Endometrial microvascular endothelial cells (primary cell): Measurements from ENCODE around the gene RPS6KC1. TPM values are rescaled to one million over a fixed set of nuclear protein-coding genes. Genes with fewer than 3 reads are reported as not detected.
"Not testable (repeated sequence)": the region's sequence is repeated elsewhere in the genome, so short reads cannot be mapped to it uniquely, and the experiment has no call there.

Experiments
- in situ Hi-C: cut with HindIII; loops from 2 replicates; pipeline ENCODE4 v1.10.0; 2017; ENCODE audit warnings: low sequenced_read_pairs, low pct_unique_long_range_greater_than_20kb; ENCODE audit errors: inconsistent ontology term
- total RNA-seq: library from RNA; depleted of rRNA; stranded (reverse); fragments of >200 nt; gene quantifications from one replicate; pipeline ENCODE4 v1.2.3, GENCODE V29; 2015; ENCODE audit errors: inconsistent ontology term

The RPS6KC1 gene
- total RNA-seq, 1 donor from 2014 or later = 16.6 TPM

DNA sequence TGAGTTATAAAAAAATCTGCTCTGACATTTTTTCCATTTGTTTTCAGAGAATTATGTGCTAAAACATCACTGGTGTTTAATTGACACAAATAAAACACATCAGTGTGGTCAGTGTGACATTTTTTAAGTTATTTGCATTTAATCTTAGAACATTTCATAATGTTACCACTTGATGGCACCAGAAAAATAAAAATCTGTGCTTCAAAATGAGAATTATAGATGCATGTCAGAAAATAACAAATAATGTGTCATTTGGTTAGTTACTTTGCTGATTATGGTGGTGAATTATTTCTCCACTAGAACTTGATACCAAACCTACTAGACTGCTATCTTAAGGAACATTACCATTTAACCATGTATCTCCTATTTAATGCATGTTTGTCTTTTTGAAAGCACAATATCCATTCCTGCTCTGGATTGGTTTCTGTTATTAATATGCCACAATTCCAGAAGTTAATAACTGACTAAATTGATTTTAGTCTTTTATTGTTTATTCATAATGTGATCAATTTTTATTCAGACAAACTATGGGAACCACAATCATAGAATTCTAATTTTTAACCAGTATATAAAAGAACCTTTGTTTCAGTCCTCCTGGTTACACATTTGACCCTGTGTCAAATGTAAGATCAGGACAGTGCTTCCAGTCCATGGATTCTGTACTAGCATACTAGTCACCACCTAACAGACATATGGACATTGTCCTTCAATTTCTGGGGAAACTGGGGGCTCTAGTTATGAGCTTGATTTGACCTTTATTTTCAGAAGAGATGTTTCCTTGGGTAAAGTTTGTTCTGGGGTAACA, 81.0 kb downstream of the RPS6KC1 start:
- in situ Hi-C loops = no loop called here

- in situ Hi-C loops = no loop called here
Measured at GRCh38 chr1:213135572-213135971, 84.5 kb downstream of the RPS6KC1 start.

DNA sequence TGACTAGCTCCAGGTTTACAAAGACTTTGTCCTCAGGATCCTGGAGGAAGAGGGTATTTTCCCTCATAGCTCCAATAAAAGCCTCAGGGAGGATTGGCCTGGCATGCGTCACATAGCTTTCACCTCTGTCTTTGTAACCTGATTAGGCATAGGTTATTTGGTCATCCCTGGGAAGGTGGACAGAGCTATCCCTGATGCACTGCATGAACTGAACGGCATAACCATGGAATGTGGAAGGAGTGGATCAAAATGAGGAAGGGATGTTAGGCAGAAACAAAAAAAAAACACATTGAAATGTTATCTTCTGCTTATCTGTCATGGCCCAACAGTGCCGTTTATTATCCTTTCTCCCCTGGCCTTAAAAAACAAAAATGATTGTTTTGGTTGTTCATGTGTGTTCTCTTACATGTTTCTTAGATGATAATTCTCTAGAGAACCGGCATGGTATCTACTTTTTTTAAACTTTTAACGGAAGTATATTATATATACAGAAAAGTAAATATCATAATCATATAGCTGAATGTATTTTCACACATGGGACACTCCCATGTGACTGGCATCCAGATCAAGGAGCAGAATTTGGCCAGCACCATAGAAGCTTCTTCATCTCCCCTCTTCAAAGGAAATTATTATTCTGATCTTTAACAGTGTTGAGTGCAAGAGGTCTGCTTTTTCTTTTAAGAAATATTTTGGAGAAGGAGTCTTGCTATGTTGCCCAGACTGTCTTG, 85.3 kb downstream of the RPS6KC1 start:
- in situ Hi-C loops = no loop called here

DNA sequence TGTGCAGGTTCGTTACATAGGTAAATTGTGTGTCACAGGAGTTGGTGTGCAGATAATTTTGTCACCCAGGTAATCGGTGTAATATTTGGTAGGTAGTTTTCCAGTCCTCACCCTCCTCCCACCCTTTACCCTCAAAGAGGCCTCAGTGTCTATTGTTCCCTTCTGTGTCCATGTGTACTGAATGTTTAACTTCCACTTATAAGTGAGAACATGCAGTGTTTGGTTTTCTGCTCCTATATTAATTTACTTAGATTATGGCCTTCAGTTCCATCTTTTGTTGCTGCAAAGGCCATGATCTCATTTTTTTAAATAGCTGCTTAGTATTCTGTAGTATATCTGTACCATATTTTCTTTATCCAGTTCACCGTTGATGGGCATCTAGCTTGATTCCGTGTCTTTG, 87.3 kb downstream of the RPS6KC1 start:
- in situ Hi-C loops = no loop called here

DNA sequence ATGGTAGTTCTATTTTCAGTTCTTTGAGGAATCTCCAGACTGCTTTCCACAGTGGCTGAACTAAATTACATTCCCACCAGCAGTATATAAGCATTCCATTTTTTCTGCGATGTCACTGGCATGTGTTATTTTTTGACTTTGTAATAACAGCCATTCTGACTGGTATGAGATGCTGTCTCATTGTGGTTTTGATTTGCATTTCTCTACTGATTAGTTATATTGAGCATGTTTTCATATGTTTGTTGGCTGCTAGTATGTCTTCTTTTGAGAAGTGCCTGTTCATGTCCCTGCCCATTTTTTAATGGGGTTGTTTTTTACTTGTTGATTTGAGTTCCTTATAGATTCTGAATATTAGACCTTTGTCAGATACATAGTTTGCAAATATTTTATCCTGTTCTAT, 87.9 kb downstream of the RPS6KC1 start:
- in situ Hi-C loops = no loop called here

DNA sequence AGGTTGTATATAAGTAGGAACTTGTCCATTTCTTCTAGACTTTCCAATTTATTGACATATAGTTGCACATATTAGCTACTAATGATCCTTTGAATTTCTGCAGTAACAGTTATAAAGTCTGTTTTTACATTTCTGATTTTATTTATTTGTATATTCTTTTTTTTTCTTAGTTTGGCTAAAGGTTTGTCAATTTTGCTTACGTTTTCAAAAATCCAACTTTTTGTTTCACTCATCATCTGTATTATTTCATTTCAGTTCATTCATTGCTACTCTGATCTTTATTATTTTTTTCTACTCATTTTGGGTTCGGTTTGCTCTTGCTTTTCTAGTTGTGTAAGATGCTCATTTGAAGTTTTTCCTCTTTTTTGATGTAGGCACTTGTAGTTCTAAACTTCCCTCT, 97.9 kb downstream of the RPS6KC1 start:
- in situ Hi-C loops = no loop called here

DNA sequence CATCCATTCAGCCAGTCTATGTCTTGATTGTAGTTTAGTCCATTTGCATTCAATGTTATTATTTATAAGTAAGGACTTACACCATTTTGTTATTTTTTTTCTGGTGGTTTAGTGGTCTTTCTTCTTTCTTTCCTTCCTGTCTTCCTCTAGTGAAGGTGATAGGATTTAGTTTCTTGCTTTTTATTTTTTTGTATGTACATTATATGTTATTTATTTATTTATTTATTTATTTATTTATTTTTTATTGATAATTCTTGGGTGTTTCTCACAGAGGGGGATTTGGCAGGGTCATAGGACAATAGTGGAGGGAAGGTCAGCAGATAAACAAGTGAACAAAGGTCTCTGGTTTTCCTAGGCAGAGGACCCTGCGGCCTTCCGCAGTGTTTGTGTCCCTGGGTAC, 99.0 kb downstream of the RPS6KC1 start:
- in situ Hi-C loops = not testable (repeated sequence)

GRCh38 chr1:213154056-213154685, 103.1 kb downstream of the RPS6KC1 start:
- in situ Hi-C loops = no loop called here

DNA sequence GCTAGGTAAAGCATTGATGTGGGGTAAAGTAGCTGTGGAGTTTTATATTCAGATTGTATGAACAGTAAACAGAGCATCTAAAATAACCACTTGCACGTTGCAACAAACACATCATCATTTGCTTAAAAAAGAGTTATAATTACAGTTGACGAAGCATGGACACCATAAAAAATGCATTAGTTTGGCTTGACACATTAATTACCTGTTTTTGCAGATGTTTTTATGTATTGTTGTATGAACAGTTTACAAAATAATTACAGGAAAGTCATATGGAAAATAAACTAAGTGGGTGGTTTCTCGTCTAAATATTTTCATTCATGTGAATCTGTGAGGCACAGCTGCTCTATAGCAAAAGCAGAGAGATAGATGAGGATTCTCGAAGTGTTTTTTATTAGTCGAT, 108.3 kb downstream of the RPS6KC1 start:
- in situ Hi-C loops = no loop called here

DNA sequence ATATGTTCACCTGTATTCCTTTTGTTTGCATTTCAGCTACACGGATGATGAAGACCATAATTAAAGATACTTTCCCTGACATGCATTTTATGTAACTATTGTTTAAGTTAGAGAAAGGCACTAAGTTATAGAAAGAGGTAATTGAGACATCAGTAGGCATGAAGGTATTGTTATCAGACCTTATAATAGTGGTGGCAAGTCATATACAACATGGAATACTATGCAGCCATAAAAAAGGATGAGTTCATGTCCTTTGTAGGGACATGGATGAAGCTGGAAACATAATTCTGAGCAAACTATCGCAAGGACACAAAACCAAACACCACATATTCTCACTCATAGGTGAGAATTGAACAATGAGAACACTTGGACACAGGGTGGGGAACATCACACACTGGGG, 109.4 kb downstream of the RPS6KC1 start:
- in situ Hi-C loops = not testable (repeated sequence)

DNA sequence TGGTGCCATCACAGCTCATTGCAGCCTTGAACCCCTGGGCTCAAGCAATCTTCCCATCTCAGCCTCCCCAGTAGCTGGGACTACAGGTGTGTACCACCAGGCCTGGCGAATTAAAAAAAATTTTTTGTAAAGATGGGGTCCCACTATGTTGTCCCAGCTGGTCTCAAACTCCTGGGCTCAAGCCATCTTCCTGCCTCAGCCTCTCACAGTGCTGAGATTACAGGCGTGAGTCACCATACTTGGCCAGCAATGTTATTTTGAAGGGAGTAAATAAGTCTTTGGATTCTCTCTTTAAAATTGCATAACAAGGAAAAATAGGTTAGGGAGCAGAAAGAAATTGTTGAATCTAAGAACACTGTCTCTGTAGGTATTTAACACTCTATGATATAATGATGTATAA, 111.3 kb downstream of the RPS6KC1 start:
- in situ Hi-C loops = no loop called here

DNA sequence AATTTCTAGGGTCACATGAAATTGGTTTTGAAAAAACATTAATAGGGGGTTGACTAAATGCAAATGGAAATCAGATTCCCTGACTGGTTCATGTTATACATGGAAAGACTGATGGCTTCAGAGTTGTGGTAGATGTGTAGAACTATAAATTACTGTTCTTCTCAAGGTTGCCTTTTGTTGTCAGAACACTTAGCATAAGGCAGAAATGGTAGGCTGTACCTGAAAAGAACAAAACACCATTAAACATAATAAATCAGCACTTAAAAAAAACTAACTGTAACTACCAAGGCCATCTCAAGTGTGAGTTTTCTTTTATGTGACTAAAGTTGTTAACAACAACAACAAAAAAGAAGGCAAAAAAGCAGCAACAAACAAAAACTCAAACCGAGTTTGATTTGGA, 111.8 kb downstream of the RPS6KC1 start:
- in situ Hi-C loops = no loop called here

- in situ Hi-C loops = no loop called here
Measured at GRCh38 chr1:213163278-213163711, 112.3 kb downstream of the RPS6KC1 start.

- in situ Hi-C loops = no loop called here
Measured at GRCh38 chr1:213164561-213164960, 113.5 kb downstream of the RPS6KC1 start.

GRCh38 chr1:213166852-213167251, 115.8 kb downstream of the RPS6KC1 start:
- in situ Hi-C loops = no loop called here

DNA sequence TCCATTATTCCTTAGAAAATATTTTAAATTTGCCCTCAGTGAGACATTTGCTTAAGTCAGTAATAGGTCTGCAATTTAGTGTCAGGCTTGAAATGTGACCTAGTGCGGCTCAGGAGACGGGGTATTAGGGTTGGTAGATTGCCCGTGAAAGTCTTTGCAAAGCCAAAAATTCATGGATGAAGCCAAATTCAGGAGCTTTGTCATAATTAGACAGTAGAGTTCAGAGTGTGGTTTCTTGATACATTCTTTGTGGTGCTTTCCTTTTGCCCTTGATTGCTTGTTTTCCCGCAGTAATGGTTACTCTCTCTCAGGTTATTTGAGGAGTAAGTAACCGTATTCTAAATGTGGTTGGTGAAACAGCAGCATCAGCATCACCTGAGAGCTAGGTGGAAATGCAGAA, 120.7 kb downstream of the RPS6KC1 start:
- in situ Hi-C loops = no loop called here

DNA sequence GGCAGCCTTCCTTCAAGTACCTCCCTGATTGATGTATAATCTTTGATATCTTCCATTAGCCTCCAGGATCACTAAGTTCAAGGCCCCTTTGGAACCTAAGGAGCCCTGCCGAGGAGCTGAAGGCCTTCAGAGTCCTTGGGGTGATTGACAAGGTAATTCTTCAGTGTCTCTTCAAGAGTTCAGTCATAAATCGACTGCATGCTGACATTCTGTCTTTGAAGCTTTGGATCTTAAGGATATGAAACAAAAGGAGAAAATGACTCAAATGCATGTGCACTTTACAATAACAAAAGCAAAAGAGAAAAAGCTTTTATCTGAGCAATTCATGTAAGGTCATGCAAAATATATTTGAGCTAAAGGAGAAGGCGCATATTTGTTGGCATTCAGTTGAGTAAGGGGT, 125.3 kb downstream of the RPS6KC1 start:
- in situ Hi-C loops = no loop called here

DNA sequence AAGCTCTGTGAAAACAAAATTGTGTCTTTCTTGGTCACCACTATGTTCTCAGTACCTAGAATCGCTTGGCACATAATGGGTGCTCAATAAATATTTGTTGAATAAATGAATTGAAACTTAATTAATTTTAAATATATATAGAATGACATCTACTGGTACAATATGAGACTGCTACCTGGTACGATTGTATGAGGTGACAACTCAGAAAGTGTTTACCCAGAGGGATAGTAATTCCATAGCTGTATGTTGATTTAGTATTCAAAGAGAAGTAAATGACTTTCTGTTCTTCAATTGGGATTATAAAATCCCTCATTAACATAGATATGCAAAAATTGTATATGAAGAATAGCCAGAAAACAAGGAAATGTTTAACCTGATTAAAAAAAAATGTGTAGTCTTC, 128.7 kb downstream of the RPS6KC1 start:
- in situ Hi-C loops = no loop called here

- in situ Hi-C loops = no loop called here
Measured at GRCh38 chr1:213180833-213181232, 129.8 kb downstream of the RPS6KC1 start.
